H1 (cell line): ENCODE data around the gene ZNF669.

Experiments used
- CBX5 ChIP-seq: fragments of 300-800, 300-1000 bp; sonication (generic); IDR thresholded peaks from 2 replicates; pipeline ENCODE4 v1.7.1; 2016; ENCODE audit warnings: antibody characterized with exemption, low read length, low read depth
- CREB1 ChIP-seq: IDR thresholded peaks from 2 replicates; pipeline ENCODE4 v1.6.1; 2012; ENCODE audit warnings: inconsistent platforms
- EP300 ChIP-seq, 2 experiments: IDR thresholded peaks; 1 replicate in 1 of 2; 2 replicates in 1 of 2; pipeline ENCODE4 v1.6.1; 2011 to 2012; ENCODE audit warnings: low read depth in 2 of 2, low read length in 2 of 2, mild to moderate bottlenecking in 2 of 2, borderline replicate concordance in 1 of 2, inconsistent platforms in 1 of 2, moderate library complexity in 1 of 2
- POLR2A ChIP-seq, 2 experiments: IDR thresholded peaks; 1 replicate in 1 of 2; 2 replicates in 1 of 2; pipeline ENCODE4 v1.6.1; 2011; ENCODE audit warnings: low read depth in 2 of 2, low read length in 2 of 2, mild to moderate bottlenecking in 2 of 2; ENCODE audit errors: control extremely low read depth in 1 of 2
- POLR2AphosphoS5 ChIP-seq: IDR thresholded peaks from 2 replicates; pipeline ENCODE4 v1.6.1; 2011; ENCODE audit warnings: low read depth, low read length
- SIN3A ChIP-seq, 2 experiments: IDR thresholded peaks in 1 of 2; conservative IDR thresholded peaks in 1 of 2; 2 replicates each; pipeline ENCODE4 v1.6.1; 2011 to 2012; ENCODE audit warnings: low read length in 2 of 2, improper control_type of control experiment in 1 of 2, low read depth in 1 of 2, mild to moderate bottlenecking in 1 of 2
- SP1 ChIP-seq: IDR thresholded peaks from 2 replicates; pipeline ENCODE4 v1.6.1; 2011; ENCODE audit warnings: low read depth, low read length
- ZNF274 ChIP-seq: IDR thresholded peaks from 2 replicates; pipeline ENCODE4 v1.7.0; 2012; ENCODE audit warnings: low read length, borderline replicate concordance; ENCODE audit errors: extremely low read depth
- TF ChIP-seq, protein P1 (sequence below): IDR thresholded peaks from 2 replicates; pipeline ENCODE4 v1.6.1; 2012; ENCODE audit warnings: inconsistent platforms
- TF ChIP-seq, protein P2 (sequence below), 3 experiments: IDR thresholded peaks; 1 replicate in 2 of 3; 2 replicates in 1 of 3; pipeline versions ENCODE4 v1.5.1 to v1.6.1; 2011; ENCODE audit warnings: low read length in 3 of 3, mild to moderate bottlenecking in 3 of 3, inconsistent platforms in 2 of 3, low read depth in 1 of 3, moderate library complexity in 1 of 3; ENCODE audit not compliant: insufficient read depth in 1 of 3; ENCODE audit errors: control extremely low read depth in 1 of 3

DNA sequence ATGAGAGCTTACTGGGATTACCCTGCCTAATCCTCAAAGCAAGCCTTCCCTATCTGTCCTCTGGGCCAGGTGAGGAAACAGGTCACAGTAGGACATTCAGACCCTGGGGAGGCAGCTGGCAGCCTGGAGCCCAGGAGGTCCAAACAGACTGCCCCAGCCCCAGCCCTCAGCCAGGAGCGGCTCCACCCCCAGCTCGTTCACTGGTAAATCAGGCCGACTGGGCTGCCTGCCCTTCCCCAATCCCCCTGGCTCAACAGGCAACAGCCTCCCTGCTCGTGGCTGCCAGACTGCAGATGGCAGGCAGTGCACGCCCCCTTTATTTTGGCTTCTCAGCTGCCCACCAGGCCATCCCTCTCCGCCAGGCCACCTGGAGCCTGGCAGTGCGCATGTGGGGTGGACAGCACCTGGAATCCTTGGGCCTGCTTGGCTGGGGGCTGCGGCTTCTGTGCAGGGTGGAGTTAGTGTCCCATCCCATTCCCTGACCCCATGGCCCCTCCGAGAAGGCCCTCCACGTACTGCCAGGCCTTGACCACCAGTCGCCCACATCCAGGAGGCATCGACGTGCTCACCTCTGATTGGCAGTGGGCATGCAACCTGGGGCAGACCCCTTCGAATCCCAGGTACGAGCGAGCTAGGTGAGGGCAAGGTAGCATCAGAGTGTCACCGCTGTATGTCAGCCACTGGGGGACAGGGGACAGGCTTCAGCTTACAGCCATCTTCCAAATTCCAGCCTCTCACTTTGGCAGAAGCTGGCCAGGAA lies 14.4 kb downstream of the ZNF669 start:
- TF ChIP-seq, protein P1, sequence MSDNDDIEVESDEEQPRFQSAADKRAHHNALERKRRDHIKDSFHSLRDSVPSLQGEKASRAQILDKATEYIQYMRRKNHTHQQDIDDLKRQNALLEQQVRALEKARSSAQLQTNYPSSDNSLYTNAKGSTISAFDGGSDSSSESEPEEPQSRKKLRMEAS: no peak
- TF ChIP-seq POLR2A (IDR thresholded peaks at IDR 0.05; ENCODE audit: control extremely low read depth in 1 of 2, low read depth in 2 of 2, low read length in 2 of 2) (no peak), POLR2AphosphoS5 (no peak), SP1 (no peak), CREB1 (no peak), SIN3A (conservative IDR thresholded peaks at IDR 0.05 in 1 of 2, IDR thresholded peaks at IDR 0.05 in 1 of 2; ENCODE audit: low read depth in 1 of 2, low read length in 2 of 2) (no peak), ZNF274 (no peak), CBX5 (no peak), EP300 (IDR thresholded peaks at IDR 0.05; ENCODE audit: borderline replicate concordance in 1 of 2, low read depth in 2 of 2, low read length in 2 of 2) (no peak)
- TF ChIP-seq, protein P2, sequence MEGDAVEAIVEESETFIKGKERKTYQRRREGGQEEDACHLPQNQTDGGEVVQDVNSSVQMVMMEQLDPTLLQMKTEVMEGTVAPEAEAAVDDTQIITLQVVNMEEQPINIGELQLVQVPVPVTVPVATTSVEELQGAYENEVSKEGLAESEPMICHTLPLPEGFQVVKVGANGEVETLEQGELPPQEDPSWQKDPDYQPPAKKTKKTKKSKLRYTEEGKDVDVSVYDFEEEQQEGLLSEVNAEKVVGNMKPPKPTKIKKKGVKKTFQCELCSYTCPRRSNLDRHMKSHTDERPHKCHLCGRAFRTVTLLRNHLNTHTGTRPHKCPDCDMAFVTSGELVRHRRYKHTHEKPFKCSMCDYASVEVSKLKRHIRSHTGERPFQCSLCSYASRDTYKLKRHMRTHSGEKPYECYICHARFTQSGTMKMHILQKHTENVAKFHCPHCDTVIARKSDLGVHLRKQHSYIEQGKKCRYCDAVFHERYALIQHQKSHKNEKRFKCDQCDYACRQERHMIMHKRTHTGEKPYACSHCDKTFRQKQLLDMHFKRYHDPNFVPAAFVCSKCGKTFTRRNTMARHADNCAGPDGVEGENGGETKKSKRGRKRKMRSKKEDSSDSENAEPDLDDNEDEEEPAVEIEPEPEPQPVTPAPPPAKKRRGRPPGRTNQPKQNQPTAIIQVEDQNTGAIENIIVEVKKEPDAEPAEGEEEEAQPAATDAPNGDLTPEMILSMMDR (IDR thresholded peaks at IDR 0.05; ENCODE audit: control extremely low read depth in 1 of 3, insufficient read depth in 1 of 3, low read depth in 1 of 3, low read length in 3 of 3): no peak
